Measurements from ENCODE around the gene FGD2. TPM values are rescaled to one million over a fixed set of nuclear protein-coding genes. Genes with fewer than 3 reads are reported as not detected.

Gene FGD2
- total RNA-seq, 1 experiment from 2014 or later: 0.13 TPM

GRCh38 chr6:36957773-36958271 lies 47.6 kb upstream of the FGD2 start:
- no peak overlapping the region for H4K5ac ChIP-seq (ENCODE audit: insufficient read length, low read depth, low read length)
- H3K79me1 ChIP-seq (ENCODE audit: insufficient read depth, low read depth, low read length, poor library complexity, severe bottlenecking): no peaks in the 10 kb centered on the region
- no peak overlapping the region for H3K56ac ChIP-seq (ENCODE audit: insufficient read length, low read depth, low read length)
- no peak overlapping the region for H2BK120ac ChIP-seq (ENCODE audit: low read depth, low read length, poor library complexity, severe bottlenecking)
- H3K4ac ChIP-seq (ENCODE audit: low read depth, low read length): no peak overlapping the region
- no peaks in the 10 kb centered on the region for H3K9me3 ChIP-seq (ENCODE audit: control insufficient read depth, low read depth, low read length)
- no peaks in the 10 kb centered on the region for H4K20me1 ChIP-seq (ENCODE audit: control insufficient read depth, insufficient read depth, insufficient read length)
- H3K14ac ChIP-seq (ENCODE audit: insufficient read depth, low read length): no peak overlapping the region
- no peaks in the 10 kb centered on the region for H3K4me1 ChIP-seq (ENCODE audit: insufficient read depth, low read length)
- Mint-ChIP-seq H3K36me3 (ENCODE audit: insufficient read depth in 1 of 3, low read depth in 3 of 3) (no peaks in the 10 kb centered on the region), H3K9me3 (no peaks in the 10 kb centered on the region), H3K4me3 (no peak overlapping the region), H3K4me1 (peaks cover 11 to 13% of the 10 kb centered on the region in 2 experiments), H3K27ac (peak overlapping the region in 1 of 3 experiments; percentile 27; a peak in 1 of 7 replicates), H3K27me3 (ENCODE audit: low read depth) (no peaks in the 10 kb centered on the region)
- H2BK5ac ChIP-seq (ENCODE audit: insufficient read length, low read length): no peak overlapping the region
- no peaks in the 10 kb centered on the region for H3K79me2 ChIP-seq (ENCODE audit: insufficient read depth, low read length)
- no peak overlapping the region for H3K27ac ChIP-seq (ENCODE audit: insufficient read length, low read depth, low read length)
- WGBS (ENCODE audit: extremely low coverage, insufficient read length, low lambda C conversion rate): no CpG with 5 or more reads among the region's 9 CpGs
- no peak overlapping the region for H3K18ac ChIP-seq (ENCODE audit: insufficient read length, low read depth, low read length)
- H3K4me2 ChIP-seq (ENCODE audit: insufficient read depth, insufficient read length, low read length): no peak overlapping the region
- DNase-seq: no peak
- no peak overlapping the region for H3K23ac ChIP-seq (ENCODE audit: insufficient read length, low read depth, low read length)
- no peak overlapping the region for H2BK20ac ChIP-seq (ENCODE audit: low read depth, low read length, poor library complexity, severe bottlenecking)
- no peaks in the 10 kb centered on the region for H3K27me3 ChIP-seq (ENCODE audit: insufficient read depth, low read length)
- H4K8ac ChIP-seq (replicated peaks; ENCODE audit: insufficient read length, low read depth, low read length): no peak overlapping the region
- H2AFZ ChIP-seq (ENCODE audit: low read length): no peak overlapping the region
- H2BK15ac ChIP-seq (ENCODE audit: low read depth, low read length): no peak overlapping the region
- no peak overlapping the region for H2BK12ac ChIP-seq (ENCODE audit: insufficient read length, low read depth, low read length)
- no peak for TF ChIP-seq CTCF (conservative IDR thresholded peaks at IDR 0.05)
- no peak overlapping the region for H2AK5ac ChIP-seq (ENCODE audit: insufficient read length, low read length)
- H4K91ac ChIP-seq (ENCODE audit: insufficient read length, low read depth, low read length): no peak overlapping the region
- H3K23me2 ChIP-seq (ENCODE audit: insufficient read length, low read depth, low read length, poor library complexity, severe bottlenecking): no peaks in the 10 kb centered on the region
- no peak overlapping the region for H3K9ac ChIP-seq (ENCODE audit: extremely low read depth, insufficient read length, low read length)
- H3T11ph ChIP-seq (ENCODE audit: low read length): no peak overlapping the region
